ENCODE measurements around the gene PLCL2.

Gene PLCL2

DNA sequence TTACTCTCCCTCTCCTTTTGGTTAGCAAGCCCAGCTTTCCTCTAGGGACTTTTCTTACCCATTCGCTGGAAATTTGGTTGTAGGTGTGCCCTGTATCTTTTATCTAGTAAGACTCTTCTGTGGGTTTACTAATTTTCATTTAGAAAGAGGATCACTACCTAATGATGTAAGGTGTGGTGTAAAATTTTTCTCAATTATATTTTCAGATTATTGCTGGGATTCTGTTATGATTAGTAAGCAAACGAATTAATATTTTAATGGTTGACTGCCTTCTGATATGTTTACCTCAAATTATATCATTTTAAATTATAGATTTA is 28.5 kb downstream of the PLCL2 start:
- no peak for DNase-seq (ENCODE audit: low spot score)
- TF ChIP-seq, protein P1, sequence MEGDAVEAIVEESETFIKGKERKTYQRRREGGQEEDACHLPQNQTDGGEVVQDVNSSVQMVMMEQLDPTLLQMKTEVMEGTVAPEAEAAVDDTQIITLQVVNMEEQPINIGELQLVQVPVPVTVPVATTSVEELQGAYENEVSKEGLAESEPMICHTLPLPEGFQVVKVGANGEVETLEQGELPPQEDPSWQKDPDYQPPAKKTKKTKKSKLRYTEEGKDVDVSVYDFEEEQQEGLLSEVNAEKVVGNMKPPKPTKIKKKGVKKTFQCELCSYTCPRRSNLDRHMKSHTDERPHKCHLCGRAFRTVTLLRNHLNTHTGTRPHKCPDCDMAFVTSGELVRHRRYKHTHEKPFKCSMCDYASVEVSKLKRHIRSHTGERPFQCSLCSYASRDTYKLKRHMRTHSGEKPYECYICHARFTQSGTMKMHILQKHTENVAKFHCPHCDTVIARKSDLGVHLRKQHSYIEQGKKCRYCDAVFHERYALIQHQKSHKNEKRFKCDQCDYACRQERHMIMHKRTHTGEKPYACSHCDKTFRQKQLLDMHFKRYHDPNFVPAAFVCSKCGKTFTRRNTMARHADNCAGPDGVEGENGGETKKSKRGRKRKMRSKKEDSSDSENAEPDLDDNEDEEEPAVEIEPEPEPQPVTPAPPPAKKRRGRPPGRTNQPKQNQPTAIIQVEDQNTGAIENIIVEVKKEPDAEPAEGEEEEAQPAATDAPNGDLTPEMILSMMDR (IDR thresholded peaks at IDR 0.05): no peak
- no peak overlapping the region for H3K27ac ChIP-seq
- no peak overlapping the region for H3K4me3 ChIP-seq

DNA sequence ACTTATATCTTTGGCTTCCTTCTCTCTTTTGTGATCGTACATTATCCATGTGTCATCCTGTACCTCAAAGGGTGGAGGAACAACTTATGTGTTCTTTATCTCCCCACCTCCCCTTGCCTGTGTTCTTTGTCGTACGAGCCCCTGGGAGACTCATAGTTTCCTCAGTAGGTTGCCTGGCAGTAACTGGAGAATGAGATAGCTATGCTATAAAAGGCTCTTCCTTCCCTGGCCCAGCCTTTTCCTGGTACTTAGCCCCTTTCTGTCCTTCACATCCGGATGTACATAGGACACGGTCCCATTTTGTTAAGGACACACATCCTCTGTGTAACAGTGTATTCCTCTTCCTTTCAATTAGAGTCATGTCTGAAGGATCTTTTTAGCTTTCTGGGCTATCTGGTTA is 32.1 kb downstream of the PLCL2 start:
- DNase-seq (ENCODE audit: low spot score): no peak
- H3K4me3 ChIP-seq: no peak overlapping the region
- TF ChIP-seq, protein P1 (IDR thresholded peaks at IDR 0.05): no peak
- H3K27ac ChIP-seq: no peak overlapping the region

DNA sequence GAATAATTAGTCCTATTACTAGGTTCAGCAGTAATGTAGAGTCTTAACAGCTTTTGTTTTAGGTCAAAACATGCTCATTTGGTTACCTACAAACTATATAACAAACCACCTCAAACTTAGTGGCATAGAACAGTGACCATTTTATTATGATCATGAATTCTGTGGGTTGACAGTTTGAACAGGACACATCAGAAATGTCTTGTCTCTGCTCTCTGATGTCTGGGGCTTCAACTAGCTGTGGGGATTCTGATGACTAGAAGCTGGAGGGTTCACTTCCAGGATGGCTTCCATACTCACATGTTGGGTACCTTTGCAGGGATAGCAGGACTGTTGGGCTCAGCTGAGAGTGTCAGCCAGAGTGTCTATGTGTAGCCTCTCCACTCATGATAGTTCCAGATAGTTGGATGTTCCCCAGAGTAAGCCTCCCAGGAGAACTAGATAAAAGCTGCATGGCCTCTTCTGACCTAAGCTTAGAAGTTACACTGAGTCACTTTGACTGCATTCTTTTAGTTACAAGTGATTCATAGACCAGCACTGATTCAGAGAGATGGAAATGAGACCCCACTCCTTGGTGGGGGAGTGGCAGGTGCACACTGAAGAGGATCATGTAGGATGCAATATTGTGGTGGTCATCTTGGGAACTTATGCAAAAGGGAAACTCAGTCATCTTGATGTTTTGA is 32.6 kb downstream of the PLCL2 start:
- Histone ChIP-seq H3K27ac (no peak overlapping the region), H3K4me3 (no peak overlapping the region)
- TF ChIP-seq, protein P1 (IDR thresholded peaks at IDR 0.05): no peak
- DNase-seq (ENCODE audit: low spot score): no peak

DNA sequence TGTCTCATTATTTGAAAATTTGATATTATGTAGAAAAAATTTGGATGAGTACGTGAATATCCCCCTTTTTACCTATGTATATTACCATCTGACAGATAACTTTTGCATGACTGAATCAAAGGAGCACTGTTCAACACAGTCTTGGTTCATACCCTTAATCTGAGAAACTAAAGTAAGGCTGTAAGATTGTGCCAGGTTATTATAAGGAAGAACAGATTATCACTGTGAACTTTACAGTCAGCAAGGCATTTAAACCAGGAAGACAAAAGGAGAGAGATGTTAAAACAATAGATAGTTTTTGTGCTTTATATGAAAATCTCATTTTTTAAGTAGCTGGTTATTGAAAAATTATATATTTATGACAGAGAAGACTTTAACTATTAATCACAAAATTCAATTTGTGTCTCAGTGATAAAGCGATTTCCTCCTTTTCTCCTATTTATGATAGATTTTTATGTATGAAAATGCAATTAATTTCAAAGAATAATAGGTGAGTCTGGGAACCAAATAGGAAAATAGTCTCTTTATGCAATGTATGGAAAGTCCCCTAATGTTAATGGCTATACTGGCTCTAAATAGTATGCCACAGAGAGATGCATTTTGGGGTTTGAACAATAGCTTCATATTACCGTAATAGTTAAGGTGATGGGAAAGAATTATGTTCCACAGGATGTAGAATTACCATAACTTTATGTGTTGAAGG is 33.4 kb downstream of the PLCL2 start:
- TF ChIP-seq, protein P1 (IDR thresholded peaks at IDR 0.05): no peak
- no peak overlapping the region for H3K4me3 ChIP-seq
- no peak for DNase-seq (ENCODE audit: low spot score)
- no peak overlapping the region for H3K27ac ChIP-seq

DNA sequence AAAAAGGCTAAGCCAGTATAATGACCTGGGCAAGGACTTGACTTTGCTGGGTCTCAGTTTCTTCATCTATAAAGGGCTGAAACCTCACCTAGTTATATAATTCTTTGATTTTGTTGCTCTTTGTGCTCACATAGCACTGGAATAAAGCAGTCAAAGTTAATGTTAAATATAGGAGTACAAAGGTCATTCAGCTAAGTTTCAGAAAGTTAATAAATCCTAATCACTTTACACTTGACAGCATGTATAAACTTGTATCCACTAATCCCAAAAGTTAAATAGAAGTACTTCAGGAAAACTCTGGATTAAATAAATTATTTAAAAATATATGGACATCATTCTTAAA is 33.9 kb downstream of the PLCL2 start:
- TF ChIP-seq, protein P1 (IDR thresholded peaks at IDR 0.05): no peak
- DNase-seq (ENCODE audit: low spot score): no peak
- H3K27ac ChIP-seq: no peak overlapping the region
- no peak overlapping the region for H3K4me3 ChIP-seq

DNA sequence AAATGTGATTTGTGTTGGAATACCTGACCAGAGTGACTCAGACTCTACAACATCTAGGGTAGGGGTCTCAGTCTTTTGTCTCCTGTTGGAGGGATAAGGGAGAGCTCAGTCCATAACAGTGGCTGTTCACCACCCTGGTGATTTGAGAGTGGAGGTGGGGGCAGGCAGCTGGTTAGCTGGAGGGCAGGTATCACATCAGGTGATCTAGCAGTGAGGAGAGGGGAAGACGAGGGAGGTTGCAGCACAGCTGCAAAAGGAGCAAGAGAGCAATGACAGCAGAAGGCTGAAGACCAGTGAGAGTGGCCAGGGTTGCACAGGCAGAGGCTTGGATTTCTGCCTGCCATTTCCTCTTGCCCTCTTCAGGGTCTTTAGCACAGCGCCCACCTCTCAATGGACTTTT is 38.4 kb downstream of the PLCL2 start:
- no peak overlapping the region for H3K4me3 ChIP-seq
- TF ChIP-seq, protein P1 (IDR thresholded peaks at IDR 0.05): no peak
- DNase-seq (ENCODE audit: low spot score): no peak
- H3K27ac ChIP-seq: no peak overlapping the region

DNA sequence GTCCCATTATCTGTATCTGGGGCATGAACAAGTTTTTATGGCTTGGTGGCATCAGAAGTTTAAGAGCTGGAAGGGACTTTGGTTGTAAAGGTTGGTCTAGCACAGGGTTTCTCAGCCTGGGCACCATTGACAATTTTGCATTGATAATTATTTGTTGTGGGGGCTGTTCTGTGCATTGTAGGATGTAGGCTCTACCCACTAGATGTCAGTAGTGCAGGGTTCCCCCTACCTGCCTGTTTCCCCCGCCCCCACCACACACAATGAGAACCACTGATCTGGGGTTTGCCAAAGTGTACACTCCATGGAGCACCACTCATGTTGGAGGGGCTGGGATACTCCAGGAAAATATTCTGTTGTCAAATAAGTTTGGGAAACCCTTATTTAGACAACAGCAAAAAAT is 42.7 kb downstream of the PLCL2 start:
- DNase-seq (ENCODE audit: low spot score): no peak
- TF ChIP-seq, protein P1 (IDR thresholded peaks at IDR 0.05): no peak
- no peak overlapping the region for H3K4me3 ChIP-seq
- H3K27ac ChIP-seq: no peak overlapping the region
